K562 (cell line): ENCODE data around the gene SRCIN1. TPM values are rescaled to one million over a fixed set of nuclear protein-coding genes. Genes with fewer than 3 reads are reported as not detected.

Source experiments
- ATAC-seq: fragments of 200-7000 bp; cut with Tn5 transposase; 3 replicates; pipeline ENCODE4 v1.9.1; 2020; ENCODE audit warnings: moderate library complexity
- BruUV-seq: library from RNA; stranded (reverse); fragments of 400-500 nt; replicated peaks from 2 replicates; lab custom pipeline; 2021; lab: Mats Ljungman, UMichigan
- CTCF ChIA-PET: fragments of 300-600 bp; formaldehyde crosslinking; extraction: SDS; loops from one replicate; lab custom pipeline; 2021; ENCODE audit warnings: low intra/inter-chr PET ratio; lab: Yijun Ruan, JAX
- POLR2A ChIA-PET: fragments of 300-600, 350-650 bp; sonication (Branson Sonifier 250); formaldehyde crosslinking; extraction: SDS; loops from one replicate; lab custom pipeline; 2021; ENCODE audit warnings: antibody characterized with exemption, inconsistent platforms; lab: Yijun Ruan, JAX
- DNase-seq, 4 experiments: peaks; one replicate each; pipeline versions ENCODE4 v3.0.0 to v3.0.0-alpha.2; 2011 to 2018; ENCODE audit warnings: low spot score in 3 of 4, mixed read lengths in 3 of 4; ENCODE audit errors: extremely low read depth in 1 of 4
- FAIRE-seq: peaks from 2 replicates; lab custom pipeline; 2011; peaks lifted over from hg19 to GRCh38; lab: Jason Lieb, UNC
- H2AFZ ChIP-seq: 2 replicates; pipeline ENCODE4 v1.6.0; 2011; ENCODE audit warnings: low read depth, low read length, control low read depth, inconsistent platforms
- H3K27ac ChIP-seq: fragments of 200-600 bp; 3 replicates; pipeline ENCODE4 v1.8.0; 2011; ENCODE audit warnings: low read depth, mild to moderate bottlenecking, control low read depth, inconsistent platforms, low read length, moderate library complexity, mixed read lengths; ENCODE audit errors: extremely low read depth
- H3K27me3 ChIP-seq, 2 experiments: fragments of 300-600 bp in 1 of 2; 2 replicates in 1 of 2; 3 replicates in 1 of 2; pipeline versions ENCODE4 v1.6.0 to v1.8.0; 2011; ENCODE audit warnings: inconsistent platforms in 2 of 2, low read length in 2 of 2, mild to moderate bottlenecking in 1 of 2, mixed read lengths in 1 of 2, moderate library complexity in 1 of 2; ENCODE audit not compliant: control insufficient read depth in 2 of 2, insufficient read depth in 2 of 2
- H3K36me3 ChIP-seq: fragments of 300-600 bp; 3 replicates; pipeline ENCODE4 v1.8.0; 2011; ENCODE audit warnings: mild to moderate bottlenecking, low read length, inconsistent platforms; ENCODE audit not compliant: control insufficient read depth, insufficient read depth
- H3K4me1 ChIP-seq, 2 experiments: fragments of 200-600 bp in 1 of 2; replicated peaks in 1 of 2; 2 replicates in 1 of 2; 3 replicates in 1 of 2; pipeline versions ENCODE4 v1.5.1 to v1.8.0; 2011; ENCODE audit warnings: inconsistent platforms in 2 of 2, low read length in 2 of 2, mild to moderate bottlenecking in 1 of 2, mixed read lengths in 1 of 2, moderate library complexity in 1 of 2; ENCODE audit not compliant: control insufficient read depth in 2 of 2, insufficient read depth in 2 of 2
- H3K4me2 ChIP-seq: 2 replicates; pipeline ENCODE4 v1.6.1; 2011; ENCODE audit warnings: low read length, control low read depth, inconsistent platforms, mixed read lengths; ENCODE audit not compliant: insufficient read depth
- H3K4me3 ChIP-seq: fragments of 200-600 bp; sonication (generic), shearing (Covaris generic); 2 replicates; pipeline ENCODE4 v1.5.1; 2016; ENCODE audit warnings: control low read depth, inconsistent platforms
- H3K79me2 ChIP-seq: fragments of 200-600 bp; 3 replicates; pipeline ENCODE4 v1.8.0; 2011; ENCODE audit warnings: low read length, inconsistent platforms; ENCODE audit not compliant: control insufficient read depth, insufficient read depth
- H3K9ac ChIP-seq, 2 experiments: 2 replicates each; pipeline versions ENCODE4 v1.6.0 to v1.6.1; 2011; ENCODE audit warnings: low read depth in 2 of 2, low read length in 2 of 2, control low read depth in 1 of 2, inconsistent platforms in 1 of 2, mild to moderate bottlenecking in 1 of 2, mixed read lengths in 1 of 2; ENCODE audit not compliant: insufficient read depth in 1 of 2
- H3K9me1 ChIP-seq: one replicate; pipeline ENCODE4 v1.6.0; 2011; ENCODE audit warnings: inconsistent platforms, mild to moderate bottlenecking, low read length, moderate library complexity; ENCODE audit not compliant: control insufficient read depth, insufficient read depth
- H3K9me3 ChIP-seq: replicated peaks from 2 replicates; pipeline ENCODE4 v1.5.1; 2011; ENCODE audit warnings: low read depth, low read length, inconsistent platforms; ENCODE audit not compliant: control insufficient read depth, insufficient read depth
- H4K20me1 ChIP-seq: replicated peaks from 2 replicates; pipeline ENCODE4 v1.6.1; 2011; ENCODE audit warnings: low read length, inconsistent platforms, mixed read lengths; ENCODE audit not compliant: control insufficient read depth, insufficient read depth
- ARHGAP35 ChIP-seq: fragments of 450-650 bp; IDR thresholded peaks from 2 replicates; pipeline ENCODE4 v1.6.1; 2018; ENCODE audit not compliant: partially characterized antibody
- COPS2 ChIP-seq: fragments of 450-650 bp; conservative IDR thresholded peaks from 2 replicates; pipeline ENCODE4 v1.6.1; 2016; ENCODE audit warnings: mild to moderate bottlenecking, moderate library complexity
- ETV1 ChIP-seq: fragments of 450-650 bp; conservative IDR thresholded peaks from 2 replicates; pipeline ENCODE4 v1.6.1; 2016; ENCODE audit warnings: missing genetic modification characterization, control low read depth, low read depth, missing compliant biosample characterization
- NRF1 ChIP-seq, 2 experiments: fragments of 450-650 bp; IDR thresholded peaks in 1 of 2; conservative IDR thresholded peaks in 1 of 2; 2 replicates each; pipeline ENCODE4 v1.6.1; 2014; ENCODE audit warnings: mild to moderate bottlenecking in 2 of 2
- OTX1 ChIP-seq: fragments of 450-650 bp; formaldehyde crosslinking; IDR thresholded peaks from 2 replicates; pipeline ENCODE4 v1.4.0; 2022; ENCODE audit warnings: mild to moderate bottlenecking
- POLR2B ChIP-seq: fragments of 450-650 bp; IDR thresholded peaks from 2 replicates; pipeline ENCODE4 v1.6.1; 2018; ENCODE audit warnings: low read depth; ENCODE audit not compliant: partially characterized antibody
- PPARD ChIP-seq: fragments of 250-450 bp; sonication (Bioruptor Pico); IDR thresholded peaks from 2 replicates; pipeline ENCODE4 v1.8.0; 2022; ENCODE audit warnings: inconsistent platforms, mild to moderate bottlenecking, moderate library complexity
- WGBS: fragments of 100-300 bp; shearing (Covaris generic); methylation state at CpG from one replicate; pipeline ENCODE4 v1.1.6; 2016; ENCODE audit warnings: low coverage, mixed read lengths; ENCODE audit not compliant: insufficient coverage; ENCODE audit errors: missing lambda C conversion rate; 5-methylcytosine and 5-hydroxymethylcytosine counted together
- in situ Hi-C: fragments of 300-500 bp; cut with MboI; formaldehyde crosslinking; loops from 4 replicates; pipeline ENCODE4 v1.15.0; 2018; ENCODE audit warnings: inconsistent platforms, mixed read lengths
- intact Hi-C: fragments of 100-400 bp; cut with micrococcal nuclease; formaldehyde crosslinking; loops from 2 replicates; pipeline ENCODE4 v1.14.2; 2022
- polyA plus RNA-seq, 8 experiments: library from polyadenylated mRNA; depleted of rRNA in 4 of 8; stranded (reverse) in 5 of 8; unstranded in 3 of 8; fragments of >200 nt; fragmentation: Nextera tagmentation in 2 of 8; fragmentation: Illumina TruSeq in 1 of 8; extraction: Ambion mirVana in 2 of 8; extraction: Trizol in 1 of 8; gene quantifications; 2 replicates each; pipeline versions ENCODE4 v1.2.1 to v1.2.3, GENCODE V29; 2011 to 2014; ENCODE audit warnings: inconsistent platforms in 1 of 8, missing spikeins in 1 of 8
- total RNA-seq, 7 experiments: library from RNA; depleted of rRNA in 6 of 7; stranded (reverse); fragments of >200 nt in 6 of 7; fragmentation: Illumina TruSeq in 2 of 7; extraction: Trizol in 2 of 7; gene quantifications; 2 replicates each; pipeline versions ENCODE4 v1.2.1 to v1.2.3, GENCODE V29; 2011 to 2021; ENCODE audit warnings: low replicate concordance in 1 of 7
- TF ChIP-seq, protein P1 (sequence below): sonication (generic); formaldehyde crosslinking; IDR thresholded peaks from 2 replicates; pipeline ENCODE4 v1.8.1; 2023; ENCODE audit warnings: mild to moderate bottlenecking, missing genetic modification reagents
- TF ChIP-seq, protein P2 (sequence below): sonication (generic); formaldehyde crosslinking; IDR thresholded peaks from 2 replicates; pipeline ENCODE4 v1.8.1; 2022; ENCODE audit warnings: missing genetic modification reagents
- TF ChIP-seq, protein P3 (sequence below): fragments of 450-650 bp; IDR thresholded peaks from 2 replicates; pipeline ENCODE4 v1.6.1; 2017; ENCODE audit warnings: antibody characterized with exemption

SRCIN1 gene
- total and polyA plus RNA-seq, 9 of the 15 experiments (the other 6 are each of a cell fraction or from before 2014, with no cell fraction given), result 0.09 to 0.33 (median 0.13) TPM; not detected in 6

DNA sequence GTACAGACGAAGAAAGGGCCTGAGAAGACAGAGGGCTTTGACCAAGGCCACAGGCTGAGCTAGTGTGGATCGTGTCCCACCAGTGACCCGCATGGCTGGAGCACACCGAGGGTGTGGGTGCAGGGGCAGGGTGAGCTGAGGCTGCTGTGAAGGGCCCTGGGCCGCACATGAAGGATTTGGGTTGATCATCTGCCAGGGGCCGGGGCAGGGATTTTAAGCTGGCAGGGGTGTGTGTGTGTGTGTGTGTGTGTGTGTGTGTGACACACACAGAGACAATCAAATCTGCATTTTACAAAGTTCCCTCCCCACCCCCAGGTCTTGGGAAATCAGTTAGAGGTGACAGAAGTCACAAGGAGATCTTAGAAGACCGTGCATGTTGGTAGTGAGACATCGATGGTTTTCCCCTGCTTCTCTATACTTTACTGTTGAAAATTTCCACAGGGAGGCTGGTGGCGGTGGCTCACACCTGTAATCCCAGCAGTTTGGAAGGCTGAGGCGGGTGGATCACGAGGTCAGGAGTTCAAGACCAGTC lies 65.2 kb downstream of the SRCIN1 start:
- DNase-seq (no peak), ATAC-seq (no peak), FAIRE-seq (no peak)
- intact Hi-C loops, result no loop called here
- Histone ChIP-seq H3K9me1 (peaks cover 3% of the 10 kb centered on the region), H3K9me3 (no peaks in the 10 kb centered on the region), H3K27ac (no peak overlapping the region), H2AFZ (no peak overlapping the region), H3K27me3 (peaks cover 16 to 64% of the 10 kb centered on the region in 2 experiments; a peak in 4 of 5 replicates), H3K79me2 (no peaks in the 10 kb centered on the region)
- CTCF ChIA-PET, result no interaction called here
- BruUV-seq, result no TSS peak
- 7% methylated on average over 11 of the region's 11 CpGs for WGBS
- TF ChIP-seq POLR2B, result no peak
- TF ChIP-seq OTX1 (CRISPR knock-in tag), result no peak
- no peak for TF ChIP-seq ETV1 (tag)
- no peak for TF ChIP-seq PPARD (CRISPR knock-in tag)
- TF ChIP-seq, all 486 proteins: peak for 0
- Histone ChIP-seq H4K20me1 (peaks cover 4% of the 10 kb centered on the region; the same call in 1 of the 2 replicates), H3K36me3 (no peaks in the 10 kb centered on the region), H3K4me2 (no peak overlapping the region), H3K9ac (no peak overlapping the region), H3K4me3 (no peak overlapping the region), H3K4me1 (peaks cover 0 to 11% of the 10 kb centered on the region in 2 experiments; a peak in 2 of 5 replicates)
- POLR2A ChIA-PET, result interaction anchor here (0.6 kb wide), 3 partner anchors 9 to 129 kb away, joined by 3 to 4 read pairs (median 4); no protein-coding TSS in a partner anchor
- in situ Hi-C loops, result no loop called here

DNA sequence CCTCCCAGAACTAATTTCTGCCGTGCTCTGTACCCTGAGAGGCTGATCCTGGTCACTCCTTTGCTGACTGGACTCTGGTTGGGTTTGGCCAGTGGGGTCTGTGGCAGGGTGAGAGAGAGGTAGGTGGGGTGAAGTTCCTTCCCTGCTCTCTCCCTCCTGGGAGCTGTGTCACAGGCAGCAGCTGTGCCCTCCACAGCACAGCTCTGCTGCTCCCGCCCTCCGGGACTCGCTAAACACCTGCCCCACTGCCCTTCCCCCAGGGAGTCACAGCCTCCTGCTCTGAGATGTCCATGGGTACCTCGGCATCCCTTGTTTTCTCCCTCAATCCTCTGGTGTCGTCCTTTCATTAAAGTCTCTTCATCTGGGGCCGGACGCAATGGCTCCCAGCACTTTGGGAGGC lies 66.4 kb downstream of the SRCIN1 start:
- no TSS peak for BruUV-seq
- in situ Hi-C loops, result no loop called here
- ATAC-seq, result no peak
- TF ChIP-seq, protein P1, sequence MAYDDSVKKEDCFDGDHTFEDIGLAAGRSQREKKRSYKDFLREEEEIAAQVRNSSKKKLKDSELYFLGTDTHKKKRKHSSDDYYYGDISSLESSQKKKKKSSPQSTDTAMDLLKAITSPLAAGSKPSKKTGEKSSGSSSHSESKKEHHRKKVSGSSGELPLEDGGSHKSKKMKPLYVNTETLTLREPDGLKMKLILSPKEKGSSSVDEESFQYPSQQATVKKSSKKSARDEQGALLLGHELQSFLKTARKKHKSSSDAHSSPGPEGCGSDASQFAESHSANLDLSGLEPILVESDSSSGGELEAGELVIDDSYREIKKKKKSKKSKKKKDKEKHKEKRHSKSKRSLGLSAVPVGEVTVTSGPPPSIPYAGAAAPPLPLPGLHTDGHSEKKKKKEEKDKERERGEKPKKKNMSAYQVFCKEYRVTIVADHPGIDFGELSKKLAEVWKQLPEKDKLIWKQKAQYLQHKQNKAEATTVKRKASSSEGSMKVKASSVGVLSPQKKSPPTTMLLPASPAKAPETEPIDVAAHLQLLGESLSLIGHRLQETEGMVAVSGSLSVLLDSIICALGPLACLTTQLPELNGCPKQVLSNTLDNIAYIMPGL (CRISPR knock-in tag), result no peak
- TF ChIP-seq NRF1 (conservative IDR thresholded peaks at IDR 0.05 in 1 of 2, IDR thresholded peaks at IDR 0.05 in 1 of 2) (no peak), COPS2 (no peak), ARHGAP35 (no peak)
- TF ChIP-seq, protein P2, sequence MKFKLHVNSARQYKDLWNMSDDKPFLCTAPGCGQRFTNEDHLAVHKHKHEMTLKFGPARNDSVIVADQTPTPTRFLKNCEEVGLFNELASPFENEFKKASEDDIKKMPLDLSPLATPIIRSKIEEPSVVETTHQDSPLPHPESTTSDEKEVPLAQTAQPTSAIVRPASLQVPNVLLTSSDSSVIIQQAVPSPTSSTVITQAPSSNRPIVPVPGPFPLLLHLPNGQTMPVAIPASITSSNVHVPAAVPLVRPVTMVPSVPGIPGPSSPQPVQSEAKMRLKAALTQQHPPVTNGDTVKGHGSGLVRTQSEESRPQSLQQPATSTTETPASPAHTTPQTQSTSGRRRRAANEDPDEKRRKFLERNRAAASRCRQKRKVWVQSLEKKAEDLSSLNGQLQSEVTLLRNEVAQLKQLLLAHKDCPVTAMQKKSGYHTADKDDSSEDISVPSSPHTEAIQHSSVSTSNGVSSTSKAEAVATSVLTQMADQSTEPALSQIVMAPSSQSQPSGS, result no peak
- TF ChIP-seq, protein P3, sequence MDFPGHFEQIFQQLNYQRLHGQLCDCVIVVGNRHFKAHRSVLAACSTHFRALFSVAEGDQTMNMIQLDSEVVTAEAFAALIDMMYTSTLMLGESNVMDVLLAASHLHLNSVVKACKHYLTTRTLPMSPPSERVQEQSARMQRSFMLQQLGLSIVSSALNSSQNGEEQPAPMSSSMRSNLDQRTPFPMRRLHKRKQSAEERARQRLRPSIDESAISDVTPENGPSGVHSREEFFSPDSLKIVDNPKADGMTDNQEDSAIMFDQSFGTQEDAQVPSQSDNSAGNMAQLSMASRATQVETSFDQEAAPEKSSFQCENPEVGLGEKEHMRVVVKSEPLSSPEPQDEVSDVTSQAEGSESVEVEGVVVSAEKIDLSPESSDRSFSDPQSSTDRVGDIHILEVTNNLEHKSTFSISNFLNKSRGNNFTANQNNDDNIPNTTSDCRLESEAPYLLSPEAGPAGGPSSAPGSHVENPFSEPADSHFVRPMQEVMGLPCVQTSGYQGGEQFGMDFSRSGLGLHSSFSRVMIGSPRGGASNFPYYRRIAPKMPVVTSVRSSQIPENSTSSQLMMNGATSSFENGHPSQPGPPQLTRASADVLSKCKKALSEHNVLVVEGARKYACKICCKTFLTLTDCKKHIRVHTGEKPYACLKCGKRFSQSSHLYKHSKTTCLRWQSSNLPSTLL, result no peak

More for the DNA sequence above, 66.4 kb downstream of the SRCIN1 start:
- ChIA-PET CTCF (no interaction called here), POLR2A (interaction anchor here (0.5 kb wide), 1 partner anchor 9 kb away, joined by 3 read pairs; no protein-coding TSS in a partner anchor)
- intact Hi-C loops, result no loop called here
- H3K9me3 ChIP-seq, result no peaks in the 10 kb centered on the region
- peaks cover 0 to 11% of the 10 kb centered on the region in 2 experiments; a peak in 2 of 5 replicates for H3K4me1 ChIP-seq
- peaks cover 3% of the 10 kb centered on the region for H3K9me1 ChIP-seq
- peaks cover 18 to 64% of the 10 kb centered on the region in 2 experiments; a peak in 4 of 5 replicates for H3K27me3 ChIP-seq
- H4K20me1 ChIP-seq, result peaks cover 4% of the 10 kb centered on the region; the same call in 1 of the 2 replicates
- no peak overlapping the region for H3K27ac ChIP-seq
- 20% methylated on average over 8 of the region's 8 CpGs for WGBS
- H3K4me3 ChIP-seq, result no peak overlapping the region
- no peak overlapping the region for H2AFZ ChIP-seq
- H3K79me2 ChIP-seq, result no peaks in the 10 kb centered on the region
- no peak for DNase-seq
- no peak overlapping the region for H3K9ac ChIP-seq
- FAIRE-seq, result no peak
- H3K4me2 ChIP-seq, result no peak overlapping the region
- H3K36me3 ChIP-seq, result no peaks in the 10 kb centered on the region
